K562 (cell line): ENCODE results near the gene ERRFI1. TPM values are rescaled to one million over a fixed set of nuclear protein-coding genes. Genes with fewer than 3 reads are reported as not detected.

Source experiments
- ARID1B ChIP-seq: fragments of 450-650 bp; IDR thresholded peaks from 2 replicates; pipeline ENCODE4 v1.6.1; 2016; ENCODE audit warnings: antibody characterized with exemption, mild to moderate bottlenecking, inconsistent platforms
- E2F5 ChIP-seq: sonication (generic); formaldehyde crosslinking; IDR thresholded peaks from 2 replicates; pipeline ENCODE4 v1.8.0; 2022; ENCODE audit warnings: mild to moderate bottlenecking, missing genetic modification reagents
- E2F8 ChIP-seq: fragments of 450-650 bp; IDR thresholded peaks from 2 replicates; pipeline ENCODE4 v1.7.1; 2018; ENCODE audit warnings: mild to moderate bottlenecking, low read depth; ENCODE audit not compliant: partially characterized antibody
- GTF2E2 ChIP-seq: fragments of 200-800 bp; sonication (Bioruptor generic); IDR thresholded peaks from 2 replicates; pipeline ENCODE4 v1.6.1; 2016; ENCODE audit warnings: missing genetic modification characterization, missing compliant biosample characterization
- HDAC1 ChIP-seq, 2 experiments: fragments of 450-650 bp; IDR thresholded peaks; 2 replicates each; pipeline ENCODE4 v1.6.1; 2016 to 2017; ENCODE audit warnings: inconsistent platforms in 1 of 2, mild to moderate bottlenecking in 1 of 2, moderate library complexity in 1 of 2
- HNRNPH1 ChIP-seq: fragments of 200-400 bp; formaldehyde crosslinking; optimal IDR thresholded peaks from 2 replicates; pipeline ENCODE3; 2017; ENCODE audit warnings: low read depth, mild to moderate bottlenecking, low read length, moderate library complexity
- KAT8 ChIP-seq: fragments of 450-650 bp; IDR thresholded peaks from 2 replicates; pipeline ENCODE4 v1.6.1; 2016; ENCODE audit warnings: low read depth, mild to moderate bottlenecking
- NFIX ChIP-seq: fragments of 250-450 bp; sonication (Bioruptor Pico); IDR thresholded peaks from 2 replicates; pipeline ENCODE4 v1.4.0; 2020; ENCODE audit warnings: low read depth, mild to moderate bottlenecking, moderate library complexity
- RBM14 ChIP-seq: fragments of 200-400 bp; formaldehyde crosslinking; IDR thresholded peaks from 2 replicates; pipeline ENCODE4 v1.6.1; 2018; ENCODE audit warnings: low read depth, mild to moderate bottlenecking, low read length, moderate library complexity, borderline replicate concordance; ENCODE audit not compliant: insufficient read depth
- RNF2 ChIP-seq: sonication (generic); IDR thresholded peaks from 2 replicates; pipeline ENCODE4 v1.6.1; 2016
- TSHZ1 ChIP-seq: fragments of 250-450 bp; sonication (Bioruptor Pico); IDR thresholded peaks from 2 replicates; pipeline ENCODE4 v1.4.0; 2020; ENCODE audit warnings: mild to moderate bottlenecking, moderate library complexity
- ZMIZ1 ChIP-seq, 2 experiments: fragments of 150-350 bp in 1 of 2; IDR thresholded peaks; 2 replicates each; pipeline ENCODE4 v1.6.1; 2012 to 2016; ENCODE audit warnings: low read depth in 2 of 2, low read length in 2 of 2, mild to moderate bottlenecking in 1 of 2, moderate library complexity in 1 of 2
- ZNF695 ChIP-seq: fragments of 450-650 bp; formaldehyde crosslinking; IDR thresholded peaks from 2 replicates; pipeline ENCODE4 v1.4.0; 2020; ENCODE audit warnings: mild to moderate bottlenecking, moderate library complexity
- ZNF707 ChIP-seq: fragments of 250-450 bp; sonication (Bioruptor Pico); conservative IDR thresholded peaks from 2 replicates; pipeline ENCODE4 v1.8.0; 2022; ENCODE audit warnings: inconsistent platforms, mild to moderate bottlenecking, moderate library complexity
- polyA plus RNA-seq, 8 experiments: library from polyadenylated mRNA; depleted of rRNA in 4 of 8; stranded (reverse) in 5 of 8; unstranded in 3 of 8; fragments of >200 nt; fragmentation: Nextera tagmentation in 2 of 8; fragmentation: Illumina TruSeq in 1 of 8; extraction: Ambion mirVana in 2 of 8; extraction: Trizol in 1 of 8; gene quantifications; 2 replicates each; pipeline versions ENCODE4 v1.2.1 to v1.2.3, GENCODE V29; 2011 to 2014; ENCODE audit warnings: inconsistent platforms in 1 of 8, missing spikeins in 1 of 8
- total RNA-seq, 7 experiments: library from RNA; depleted of rRNA in 6 of 7; stranded (reverse); fragments of >200 nt in 6 of 7; fragmentation: Illumina TruSeq in 2 of 7; extraction: Trizol in 2 of 7; gene quantifications; 2 replicates each; pipeline versions ENCODE4 v1.2.1 to v1.2.3, GENCODE V29; 2011 to 2021; ENCODE audit warnings: low replicate concordance in 1 of 7

ERRFI1 gene
- total and polyA plus RNA-seq, 9 of the 15 experiments (the other 6 are each of a cell fraction or from before 2014, with no cell fraction given) = 0.67 to 4.4 (median 1.1) TPM

- TF ChIP-seq TSHZ1 (CRISPR knock-in tag) (no peak), NFIX (CRISPR knock-in tag) (no peak), HDAC1 (IDR thresholded peaks at IDR 0.05) (peak in 1 of 2 experiments; percentile 86; a peak in 2 of 4 replicates), ARID1B (peak; percentile 93), ZNF695 (CRISPR knock-in tag) (no peak), ZMIZ1 (IDR thresholded peaks at IDR 0.05; ENCODE audit: low read depth in 2 of 2, low read length in 2 of 2) (no peak; a peak in 2 of 4 replicates), E2F5 (no peak), E2F8 (no peak), RBM14 (no peak), KAT8 (no peak), GTF2E2 (tag) (peak; percentile 73; the same call in 1 of the 2 replicates), ZNF707 (CRISPR knock-in tag) (no peak), RNF2 (peak; percentile 92), HNRNPH1 (no peak)
Measured at GRCh38 chr1:8004803-8005573, 21.1 kb downstream of the ERRFI1 start (continued).
